ENCODE data around the gene MTA1.

MTA1 gene

DNA sequence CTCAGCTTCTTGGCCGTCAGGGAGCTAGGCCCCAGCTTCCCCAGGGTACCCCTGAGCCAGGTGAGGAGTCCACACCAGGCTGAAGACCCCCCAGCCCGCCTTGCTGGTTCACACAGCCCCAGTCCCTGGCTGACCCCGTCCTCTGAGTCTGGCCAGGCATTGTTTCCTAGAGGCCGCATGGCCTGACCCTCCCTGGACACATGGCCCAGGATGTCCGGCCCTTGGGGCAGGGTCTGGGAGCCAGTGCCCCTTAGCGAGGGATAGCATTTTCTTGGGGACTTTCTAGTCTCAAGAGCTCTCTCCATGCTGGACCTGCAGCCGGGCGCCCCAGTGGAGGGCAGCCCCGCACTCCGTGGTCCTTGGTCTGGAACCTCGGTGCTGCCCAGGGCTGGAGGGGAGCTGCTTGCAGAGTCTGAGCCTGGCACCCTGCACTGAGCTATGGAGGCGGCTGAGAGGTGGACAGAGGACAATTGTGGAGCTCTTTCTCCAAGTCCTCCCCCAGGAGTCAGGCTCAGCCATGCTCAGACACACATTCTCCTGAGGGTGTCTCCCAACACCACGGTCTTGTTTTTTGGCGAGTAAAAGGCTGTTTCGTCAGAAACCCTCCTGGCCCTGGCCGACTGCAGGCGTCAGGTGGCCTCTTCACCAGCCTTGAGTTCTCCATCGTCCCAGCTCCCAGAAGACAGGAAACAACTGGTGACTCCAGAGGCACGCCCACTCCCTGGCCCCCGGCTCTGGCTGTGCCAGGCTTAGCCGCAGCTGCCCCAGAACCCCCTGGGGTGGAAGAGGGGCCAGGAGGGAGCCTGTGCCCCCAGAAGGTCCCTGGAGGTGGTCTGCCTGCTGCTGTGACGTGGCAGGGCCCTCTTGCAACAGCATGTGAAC, 37.4 kb downstream of the MTA1 start:
- no peak for DNase-seq (ENCODE audit: low read depth)
- TF ChIP-seq, protein P1, sequence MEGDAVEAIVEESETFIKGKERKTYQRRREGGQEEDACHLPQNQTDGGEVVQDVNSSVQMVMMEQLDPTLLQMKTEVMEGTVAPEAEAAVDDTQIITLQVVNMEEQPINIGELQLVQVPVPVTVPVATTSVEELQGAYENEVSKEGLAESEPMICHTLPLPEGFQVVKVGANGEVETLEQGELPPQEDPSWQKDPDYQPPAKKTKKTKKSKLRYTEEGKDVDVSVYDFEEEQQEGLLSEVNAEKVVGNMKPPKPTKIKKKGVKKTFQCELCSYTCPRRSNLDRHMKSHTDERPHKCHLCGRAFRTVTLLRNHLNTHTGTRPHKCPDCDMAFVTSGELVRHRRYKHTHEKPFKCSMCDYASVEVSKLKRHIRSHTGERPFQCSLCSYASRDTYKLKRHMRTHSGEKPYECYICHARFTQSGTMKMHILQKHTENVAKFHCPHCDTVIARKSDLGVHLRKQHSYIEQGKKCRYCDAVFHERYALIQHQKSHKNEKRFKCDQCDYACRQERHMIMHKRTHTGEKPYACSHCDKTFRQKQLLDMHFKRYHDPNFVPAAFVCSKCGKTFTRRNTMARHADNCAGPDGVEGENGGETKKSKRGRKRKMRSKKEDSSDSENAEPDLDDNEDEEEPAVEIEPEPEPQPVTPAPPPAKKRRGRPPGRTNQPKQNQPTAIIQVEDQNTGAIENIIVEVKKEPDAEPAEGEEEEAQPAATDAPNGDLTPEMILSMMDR (conservative IDR thresholded peaks at IDR 0.05; ENCODE audit: control insufficient read depth, insufficient read depth, low read depth, low read length) = no peak
- no peak overlapping the region for H3K4me3 ChIP-seq (ENCODE audit: control insufficient read depth, low read depth, low read length)

DNA sequence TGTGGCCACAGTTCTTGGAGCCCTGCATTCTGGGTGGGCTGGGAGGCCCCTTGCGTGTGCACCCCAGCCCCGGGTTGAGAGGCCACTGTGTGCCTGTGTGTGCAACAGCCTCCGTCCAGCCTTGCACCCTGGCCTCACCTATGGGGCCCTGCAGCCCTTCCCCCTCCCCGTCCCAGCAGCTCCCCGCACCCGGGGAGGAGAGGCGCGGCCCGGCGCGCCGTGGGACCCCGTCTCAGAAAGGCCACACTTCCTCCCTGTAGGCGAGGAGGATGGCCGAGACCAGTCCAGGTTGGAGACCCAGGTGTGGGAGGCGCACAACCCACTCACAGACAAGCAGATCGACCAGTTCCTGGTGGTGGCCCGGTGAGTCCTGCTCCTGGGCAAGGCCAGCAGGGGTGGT, 38.4 kb downstream of the MTA1 start:
- TF ChIP-seq, protein P1 (conservative IDR thresholded peaks at IDR 0.05; ENCODE audit: control insufficient read depth, insufficient read depth, low read depth, low read length) = no peak
- no peak for DNase-seq (ENCODE audit: low read depth)
- no peak overlapping the region for H3K4me3 ChIP-seq (ENCODE audit: control insufficient read depth, low read depth, low read length)

DNA sequence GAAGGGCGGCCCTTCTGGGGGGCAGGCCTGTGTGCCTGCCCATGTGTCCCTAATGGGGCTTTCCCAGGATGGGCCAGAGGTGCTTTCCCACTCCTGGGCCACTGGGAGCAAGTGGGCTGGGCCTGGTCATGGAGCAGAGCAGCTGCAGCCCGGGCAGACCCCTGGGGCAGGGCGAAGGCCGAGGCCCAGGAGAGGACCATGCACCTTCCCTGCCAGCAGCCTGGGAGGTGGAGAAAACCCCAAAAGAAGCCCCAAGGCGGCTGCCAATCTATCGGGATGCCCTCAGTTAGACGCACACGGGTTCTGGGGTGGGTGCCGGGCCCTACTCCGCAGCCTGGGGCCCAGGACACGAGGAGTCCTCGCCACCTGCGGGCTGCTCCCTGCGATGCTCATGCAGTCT, 38.9 kb downstream of the MTA1 start:
- H3K4me3 ChIP-seq (ENCODE audit: control insufficient read depth, low read depth, low read length) = no peak overlapping the region
- TF ChIP-seq, protein P1 (conservative IDR thresholded peaks at IDR 0.05; ENCODE audit: control insufficient read depth, insufficient read depth, low read depth, low read length) = no peak
- DNase-seq (ENCODE audit: low read depth) = no peak

DNA sequence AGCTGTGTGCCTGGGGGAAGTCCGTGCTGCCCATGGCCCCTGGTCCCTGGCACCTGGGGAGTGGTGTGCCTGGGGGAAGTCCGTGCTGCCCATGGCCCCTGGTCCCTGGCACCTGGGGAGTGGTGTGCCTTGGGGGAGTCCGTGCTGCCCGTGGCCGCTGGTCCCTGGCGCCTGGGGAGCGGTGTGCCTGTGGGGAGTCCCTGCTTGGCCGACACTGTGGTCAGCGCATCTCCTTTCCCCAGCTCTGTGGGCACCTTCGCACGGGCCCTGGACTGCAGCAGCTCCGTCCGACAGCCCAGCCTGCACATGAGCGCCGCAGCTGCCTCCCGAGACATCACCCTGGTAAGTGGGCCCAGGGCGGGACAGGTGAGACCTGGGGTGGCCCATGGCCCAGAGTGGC, 40.5 kb downstream of the MTA1 start:
- TF ChIP-seq, protein P1 (conservative IDR thresholded peaks at IDR 0.05; ENCODE audit: control insufficient read depth, insufficient read depth, low read depth, low read length) = no peak
- H3K4me3 ChIP-seq (ENCODE audit: control insufficient read depth, low read depth, low read length) = no peak overlapping the region
- no peak for DNase-seq (ENCODE audit: low read depth)

DNA sequence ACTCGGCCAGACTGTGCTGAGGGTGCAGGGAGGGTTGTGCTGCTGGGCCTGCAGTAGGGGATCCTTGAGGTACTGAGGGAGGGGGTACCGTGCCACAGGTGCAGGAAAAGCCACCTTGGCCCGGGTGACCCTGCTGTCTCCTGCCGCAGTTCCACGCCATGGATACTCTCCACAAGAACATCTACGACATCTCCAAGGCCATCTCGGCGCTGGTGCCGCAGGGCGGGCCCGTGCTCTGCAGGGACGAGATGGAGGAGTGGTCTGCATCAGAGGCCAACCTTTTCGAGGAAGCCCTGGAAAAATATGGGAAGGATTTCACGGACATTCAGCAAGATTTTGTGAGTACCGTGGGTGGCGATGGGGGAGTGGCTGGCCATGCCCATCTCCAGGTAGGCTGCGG, 41.0 kb downstream of the MTA1 start:
- no peak for DNase-seq (ENCODE audit: low read depth)
- TF ChIP-seq, protein P1 (conservative IDR thresholded peaks at IDR 0.05; ENCODE audit: control insufficient read depth, insufficient read depth, low read depth, low read length) = no peak
- H3K4me3 ChIP-seq (ENCODE audit: control insufficient read depth, low read depth, low read length) = no peak overlapping the region

DNA sequence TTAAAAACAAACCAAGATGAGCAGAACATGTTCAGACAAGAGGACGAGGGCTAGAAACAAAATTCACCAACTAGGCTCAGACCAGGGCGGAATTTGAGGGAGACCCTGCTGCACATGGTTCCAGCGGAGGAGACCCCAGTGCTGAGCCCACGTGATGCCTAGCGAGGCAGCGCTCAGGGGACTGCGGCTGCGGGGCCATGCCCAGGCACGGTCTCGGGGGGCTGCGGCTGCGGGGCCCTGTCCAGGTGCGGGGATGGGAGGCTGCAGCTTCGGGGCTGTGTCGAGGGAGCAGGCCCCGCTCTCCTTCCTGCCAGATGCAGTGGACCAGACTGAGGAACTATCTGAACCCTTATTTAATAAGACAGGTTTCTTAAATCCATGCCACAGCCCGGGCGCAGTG, 42.3 kb downstream of the MTA1 start:
- TF ChIP-seq, protein P1 (conservative IDR thresholded peaks at IDR 0.05; ENCODE audit: control insufficient read depth, insufficient read depth, low read depth, low read length) = no peak
- no peak overlapping the region for H3K4me3 ChIP-seq (ENCODE audit: control insufficient read depth, low read depth, low read length)
- DNase-seq (ENCODE audit: low read depth) = no peak
